Breast epithelium (tissue), 4 donors: ENCODE results near the gene AQP4. TPM values are rescaled to one million over a fixed set of nuclear protein-coding genes. Genes with fewer than 3 reads are reported as not detected.

ENCODE experiments used
- DNase-seq, 2 donors: peaks; one replicate each; pipeline ENCODE4 v3.0.0-alpha.2; 2019; ENCODE audit warnings: low spot score in 2 of 2
- H3K27ac ChIP-seq, 2 donors: fragments of 200-600 bp; sonication (generic) in 1 of 2; one replicate each; pipeline ENCODE4 v1.5.1; 2016 to 2019; ENCODE audit warnings: mild to moderate bottlenecking in 1 of 2
- H3K27me3 ChIP-seq, 2 donors: fragments of 200-600 bp; sonication (generic) in 1 of 2; one replicate each; pipeline versions ENCODE4 v1.5.1 to v1.6.0; 2017 to 2019; ENCODE audit warnings: control low read depth in 1 of 2, mild to moderate bottlenecking in 1 of 2
- H3K36me3 ChIP-seq: fragments of 200-600 bp; one replicate; pipeline ENCODE4 v1.5.1; 2019
- H3K4me1 ChIP-seq, 2 donors: fragments of 200-600 bp; sonication (generic); one replicate each; pipeline ENCODE4 v1.5.1; 2016 to 2019; ENCODE audit warnings: control low read depth in 1 of 2
- H3K4me3 ChIP-seq, 3 donors: fragments of 200-600 bp; sonication (generic); 1 replicate in 2 of 3; 2 replicates in 1 of 3; pipeline ENCODE4 v1.5.1; 2016 to 2019; ENCODE audit warnings: mild to moderate bottlenecking in 3 of 3, moderate library complexity in 2 of 3
- H3K9me3 ChIP-seq, 2 donors: fragments of 200-600 bp; sonication (generic) in 1 of 2; one replicate each; pipeline ENCODE4 v1.5.1; 2016 to 2019; ENCODE audit warnings: control low read depth in 1 of 2
- POLR2A ChIP-seq: fragments of 450-650 bp; IDR thresholded peaks from one replicate; pipeline ENCODE4 v1.6.1; 2016; ENCODE audit warnings: antibody characterized with exemption, mild to moderate bottlenecking, moderate library complexity
- POLR2AphosphoS5 ChIP-seq, 3 donors: sonication (generic); formaldehyde crosslinking; IDR thresholded peaks; one replicate each; pipeline ENCODE4 v1.6.1; 2017; ENCODE audit warnings: antibody characterized with exemption in 3 of 3
- intact Hi-C: fragments of 100-400 bp; cut with DNase I; formaldehyde crosslinking; loops from one replicate; pipeline ENCODE4 v1.15.1; 2023; ENCODE audit warnings: low total_unique reads
- total RNA-seq, 3 donors: library from RNA; depleted of rRNA; stranded (reverse); fragments of >200 nt; gene quantifications; one replicate each; pipeline ENCODE4 v1.1.0, GENCODE V29; 2016
- TF ChIP-seq, protein P1 (sequence below), 3 donors: fragments of 450-650 bp; IDR thresholded peaks; one replicate each; pipeline ENCODE4 v1.5.1; 2016 to 2017; ENCODE audit warnings: antibody characterized with exemption in 3 of 3, mild to moderate bottlenecking in 3 of 3, moderate library complexity in 3 of 3

AQP4 gene, protein sequence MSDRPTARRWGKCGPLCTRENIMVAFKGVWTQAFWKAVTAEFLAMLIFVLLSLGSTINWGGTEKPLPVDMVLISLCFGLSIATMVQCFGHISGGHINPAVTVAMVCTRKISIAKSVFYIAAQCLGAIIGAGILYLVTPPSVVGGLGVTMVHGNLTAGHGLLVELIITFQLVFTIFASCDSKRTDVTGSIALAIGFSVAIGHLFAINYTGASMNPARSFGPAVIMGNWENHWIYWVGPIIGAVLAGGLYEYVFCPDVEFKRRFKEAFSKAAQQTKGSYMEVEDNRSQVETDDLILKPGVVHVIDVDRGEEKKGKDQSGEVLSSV
- 1 to 10 TPM in 1 of 3 donors, under 1 TPM in 2; 0.32 to 1.5 (median 0.33) TPM for total RNA-seq

DNA sequence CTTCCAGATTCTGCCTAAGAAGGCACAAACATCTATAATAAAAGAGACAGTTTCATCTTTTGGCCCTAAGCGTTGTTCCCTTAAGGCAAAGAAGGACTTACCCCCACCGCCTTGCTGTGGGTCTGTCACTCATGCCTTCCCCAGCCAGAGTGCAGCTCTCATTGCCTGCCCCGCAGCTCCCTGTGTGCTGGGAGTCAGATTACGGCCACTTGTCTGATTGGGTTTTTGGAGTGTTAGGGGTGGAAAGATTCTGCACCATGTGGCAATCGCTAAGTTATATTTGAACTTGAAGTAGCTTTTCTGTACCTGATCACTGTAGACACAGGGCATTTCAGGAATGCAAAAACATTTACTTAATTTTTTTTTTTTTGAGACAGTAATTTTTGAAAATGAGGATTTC, at the start of gene AQP4:
AQP4 (minus strand) TSS at position 151 of the 400 bp plus-strand sequence; CDS start at position 133, 18 bp downstream.
- H3K27me3 ChIP-seq, result no peaks in the 10 kb centered on the region
- no peak within 1 kb of the TSS for H3K4me3 ChIP-seq
- intact Hi-C loops, result no loop called here
- H3K36me3 ChIP-seq, result no peaks in the 10 kb centered on the region
- no peak for DNase-seq
- H3K9me3 ChIP-seq, result no peaks in the 10 kb centered on the region
- H3K27ac ChIP-seq, result no peak within 1 kb of the TSS
- H3K4me1 ChIP-seq, result no peaks in the 10 kb centered on the region
- TF ChIP-seq POLR2A (no peak), POLR2AphosphoS5 (IDR thresholded peaks at IDR 0.05) (no peak)
- TF ChIP-seq, protein P1, sequence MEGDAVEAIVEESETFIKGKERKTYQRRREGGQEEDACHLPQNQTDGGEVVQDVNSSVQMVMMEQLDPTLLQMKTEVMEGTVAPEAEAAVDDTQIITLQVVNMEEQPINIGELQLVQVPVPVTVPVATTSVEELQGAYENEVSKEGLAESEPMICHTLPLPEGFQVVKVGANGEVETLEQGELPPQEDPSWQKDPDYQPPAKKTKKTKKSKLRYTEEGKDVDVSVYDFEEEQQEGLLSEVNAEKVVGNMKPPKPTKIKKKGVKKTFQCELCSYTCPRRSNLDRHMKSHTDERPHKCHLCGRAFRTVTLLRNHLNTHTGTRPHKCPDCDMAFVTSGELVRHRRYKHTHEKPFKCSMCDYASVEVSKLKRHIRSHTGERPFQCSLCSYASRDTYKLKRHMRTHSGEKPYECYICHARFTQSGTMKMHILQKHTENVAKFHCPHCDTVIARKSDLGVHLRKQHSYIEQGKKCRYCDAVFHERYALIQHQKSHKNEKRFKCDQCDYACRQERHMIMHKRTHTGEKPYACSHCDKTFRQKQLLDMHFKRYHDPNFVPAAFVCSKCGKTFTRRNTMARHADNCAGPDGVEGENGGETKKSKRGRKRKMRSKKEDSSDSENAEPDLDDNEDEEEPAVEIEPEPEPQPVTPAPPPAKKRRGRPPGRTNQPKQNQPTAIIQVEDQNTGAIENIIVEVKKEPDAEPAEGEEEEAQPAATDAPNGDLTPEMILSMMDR (IDR thresholded peaks at IDR 0.05), result no peak

DNA sequence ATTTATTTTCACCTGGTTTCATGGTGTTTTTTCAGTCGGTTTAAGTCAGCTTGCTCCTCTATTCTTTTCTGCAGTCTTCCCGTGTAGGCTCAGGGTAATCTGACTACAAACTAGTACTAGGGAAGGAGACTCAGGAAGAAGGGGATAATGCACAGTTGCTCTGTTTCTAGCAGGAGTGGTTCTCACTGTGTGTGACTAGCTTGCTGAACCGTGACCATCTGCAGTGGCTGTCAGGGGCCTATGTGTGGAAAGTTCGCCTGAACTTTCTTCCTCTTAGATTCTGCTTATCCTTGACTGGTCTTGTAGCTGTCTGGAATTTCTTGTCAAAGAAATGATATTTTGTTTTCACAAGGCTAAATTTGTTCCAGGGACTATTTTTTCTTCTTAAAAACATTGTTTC, 46.3 kb upstream of the AQP4 start:
- Histone ChIP-seq H3K36me3 (no peaks in the 10 kb centered on the region), H3K27ac (no peak overlapping the region), H3K4me3 (no peak overlapping the region), H3K4me1 (no peaks in the 10 kb centered on the region), H3K9me3 (no peaks in the 10 kb centered on the region), H3K27me3 (no peaks in the 10 kb centered on the region)
- TF ChIP-seq, protein P1 (IDR thresholded peaks at IDR 0.05), result no peak
- TF ChIP-seq POLR2AphosphoS5 (IDR thresholded peaks at IDR 0.05) (no peak), POLR2A (no peak)
- DNase-seq, result no peak
- intact Hi-C loops, result loop anchor here (5.0 kb wide), 1 partner anchor 1155 kb away; no protein-coding TSS in a partner anchor

DNA sequence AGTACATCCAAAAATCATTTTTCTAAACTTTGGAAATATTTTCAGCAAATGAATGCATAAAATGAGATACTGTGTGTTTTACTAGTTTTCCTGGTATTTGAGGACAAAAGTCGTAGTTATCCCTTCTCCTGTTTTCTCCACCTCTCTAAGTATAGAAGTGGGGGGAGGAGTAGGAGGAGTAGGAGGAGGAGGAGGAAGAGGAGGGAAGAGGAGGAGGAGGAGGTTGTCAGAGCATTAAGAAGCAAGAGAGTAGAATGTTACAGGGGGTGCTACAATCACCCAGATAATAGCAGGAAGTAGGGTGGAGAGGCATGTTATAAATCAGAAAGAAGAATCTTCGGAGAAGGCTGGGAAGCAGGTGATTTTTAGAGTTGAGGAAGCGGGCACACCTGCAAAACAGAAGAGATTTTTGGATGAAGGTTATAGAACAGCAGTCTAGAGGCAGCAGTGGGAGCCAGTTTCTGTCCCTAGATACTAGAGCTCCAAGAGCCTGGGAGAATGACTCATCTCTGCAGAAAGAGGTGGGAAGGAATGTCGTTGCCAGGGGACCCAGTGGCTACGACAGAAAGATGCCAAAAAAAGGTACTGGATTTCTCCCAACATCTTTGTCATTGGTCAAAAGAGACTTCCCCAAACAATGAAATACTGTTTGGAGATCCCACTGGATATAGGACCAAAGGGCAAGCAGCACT, 44.2 kb upstream of the AQP4 start:
- Histone ChIP-seq H3K9me3 (no peaks in the 10 kb centered on the region), H3K4me1 (no peaks in the 10 kb centered on the region), H3K27ac (no peak overlapping the region), H3K27me3 (no peaks in the 10 kb centered on the region), H3K4me3 (no peak overlapping the region), H3K36me3 (no peaks in the 10 kb centered on the region)
- TF ChIP-seq, protein P1 (IDR thresholded peaks at IDR 0.05), result no peak
- peak in 1 of 2 donors; percentile 53 for DNase-seq
- intact Hi-C loops, result loop anchor here (5.0 kb wide), 1 partner anchor 1152 kb away; no protein-coding TSS in a partner anchor

DNA sequence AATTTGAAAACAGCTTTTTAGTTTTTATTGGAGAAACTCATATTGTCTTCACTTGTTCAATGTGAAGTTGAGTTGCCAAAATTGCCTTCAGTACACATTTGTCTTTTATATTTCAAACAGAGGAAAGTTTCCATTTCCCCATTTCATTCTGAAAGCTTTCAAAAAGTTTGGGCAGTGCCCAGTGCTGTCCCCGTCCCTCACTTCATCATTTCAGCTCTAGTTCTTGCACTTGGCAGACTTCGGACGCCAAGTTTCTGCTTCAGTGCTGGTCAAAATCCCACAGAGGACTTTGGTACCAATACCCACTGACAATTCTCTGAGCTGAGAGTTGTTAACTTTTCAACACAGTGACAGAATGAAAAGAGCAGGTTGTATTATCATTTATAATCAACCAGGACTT, 43.4 kb upstream of the AQP4 start:
- no peaks in the 10 kb centered on the region for H3K4me1 ChIP-seq
- no peak for DNase-seq
- H3K36me3 ChIP-seq, result no peaks in the 10 kb centered on the region
- H3K9me3 ChIP-seq, result no peaks in the 10 kb centered on the region
- intact Hi-C loops, result no loop called here
- no peaks in the 10 kb centered on the region for H3K27me3 ChIP-seq
- TF ChIP-seq POLR2AphosphoS5 (IDR thresholded peaks at IDR 0.05), result no peak
- TF ChIP-seq, protein P1 (IDR thresholded peaks at IDR 0.05), result no peak
- TF ChIP-seq POLR2A, result no peak
- no peak overlapping the region for H3K4me3 ChIP-seq
- H3K27ac ChIP-seq, result no peak overlapping the region

DNA sequence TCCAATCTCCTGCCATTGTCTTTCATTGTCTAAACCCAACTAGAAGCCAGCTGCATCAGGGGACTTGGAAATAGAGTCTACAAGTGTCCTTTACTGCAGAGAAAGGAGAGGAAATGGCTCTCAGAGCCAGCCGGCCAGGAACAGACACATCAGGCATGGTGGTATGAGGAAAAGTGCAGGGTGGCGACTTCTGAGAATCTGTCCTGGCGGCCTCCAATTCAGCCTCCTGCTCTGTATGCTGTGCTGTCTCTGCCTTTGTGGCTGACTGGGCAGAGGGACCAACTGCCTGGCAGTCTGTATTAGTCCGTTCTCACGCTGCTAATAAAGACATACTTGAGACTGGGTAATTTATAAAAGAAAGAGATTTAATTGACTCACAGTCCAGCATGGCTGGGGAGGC, 36.8 kb upstream of the AQP4 start:
- peaks cover 0 to 4% of the 10 kb centered on the region in 2 donors for H3K9me3 ChIP-seq
- no peaks in the 10 kb centered on the region for H3K27me3 ChIP-seq
- H3K36me3 ChIP-seq, result no peaks in the 10 kb centered on the region
- H3K27ac ChIP-seq, result no peak overlapping the region
- no peak overlapping the region for H3K4me3 ChIP-seq
- no peak for TF ChIP-seq POLR2AphosphoS5 (IDR thresholded peaks at IDR 0.05)
- TF ChIP-seq, protein P1 (IDR thresholded peaks at IDR 0.05), result no peak
- no peak for TF ChIP-seq POLR2A
- H3K4me1 ChIP-seq, result no peaks in the 10 kb centered on the region
- no peak for DNase-seq
- intact Hi-C loops, result no loop called here
